IMR-90 (cell line): ENCODE measurements around the gene FOXO1.

Experiments
- BHLHE40 ChIP-seq: fragments of 150-350 bp; IDR thresholded peaks from 2 replicates; pipeline ENCODE4 v1.6.1; 2016; ENCODE audit warnings: mild to moderate bottlenecking, low read depth, low read length
- ELK1 ChIP-seq: fragments of 150-350 bp; IDR thresholded peaks from 2 replicates; pipeline ENCODE4 v1.6.1; 2016; ENCODE audit warnings: low read depth, mild to moderate bottlenecking, low read length, moderate library complexity, borderline replicate concordance
- MAZ ChIP-seq: IDR thresholded peaks from 2 replicates; pipeline ENCODE4 v1.6.1; 2012; ENCODE audit warnings: low read depth, mild to moderate bottlenecking, low read length, improper control_type of control experiment, moderate library complexity, borderline replicate concordance
- MXI1 ChIP-seq: IDR thresholded peaks from 2 replicates; pipeline ENCODE4 v1.6.1; 2012; ENCODE audit warnings: low read depth, mild to moderate bottlenecking, low read length, moderate library complexity, borderline replicate concordance
- NFE2L2 ChIP-seq: fragments of 150-350 bp; IDR thresholded peaks from 2 replicates; pipeline ENCODE4 v1.6.1; 2016; ENCODE audit warnings: low read depth, mild to moderate bottlenecking, low read length
- POLR2A ChIP-seq: IDR thresholded peaks from 2 replicates; pipeline ENCODE4 v1.6.1; 2012; ENCODE audit warnings: mild to moderate bottlenecking, low read depth, low read length
- RAD21 ChIP-seq: IDR thresholded peaks from 2 replicates; pipeline ENCODE4 v1.6.1; 2012; ENCODE audit warnings: low read length, improper control_type of control experiment
- SMC3 ChIP-seq: fragments of 150-350 bp; IDR thresholded peaks from 2 replicates; pipeline ENCODE4 v1.6.1; 2016; ENCODE audit warnings: low read depth, mild to moderate bottlenecking, antibody characterized with exemption, low read length, moderate library complexity
- TF ChIP-seq, protein P1 (sequence below): conservative IDR thresholded peaks from 2 replicates; pipeline ENCODE4 v1.5.1; 2012; ENCODE audit warnings: mild to moderate bottlenecking, low read depth, low read length, improper control_type of control experiment

GRCh38 chr13:40673414-40673813 lies 7.0 kb upstream of the FOXO1 start:
- TF ChIP-seq, protein P1, sequence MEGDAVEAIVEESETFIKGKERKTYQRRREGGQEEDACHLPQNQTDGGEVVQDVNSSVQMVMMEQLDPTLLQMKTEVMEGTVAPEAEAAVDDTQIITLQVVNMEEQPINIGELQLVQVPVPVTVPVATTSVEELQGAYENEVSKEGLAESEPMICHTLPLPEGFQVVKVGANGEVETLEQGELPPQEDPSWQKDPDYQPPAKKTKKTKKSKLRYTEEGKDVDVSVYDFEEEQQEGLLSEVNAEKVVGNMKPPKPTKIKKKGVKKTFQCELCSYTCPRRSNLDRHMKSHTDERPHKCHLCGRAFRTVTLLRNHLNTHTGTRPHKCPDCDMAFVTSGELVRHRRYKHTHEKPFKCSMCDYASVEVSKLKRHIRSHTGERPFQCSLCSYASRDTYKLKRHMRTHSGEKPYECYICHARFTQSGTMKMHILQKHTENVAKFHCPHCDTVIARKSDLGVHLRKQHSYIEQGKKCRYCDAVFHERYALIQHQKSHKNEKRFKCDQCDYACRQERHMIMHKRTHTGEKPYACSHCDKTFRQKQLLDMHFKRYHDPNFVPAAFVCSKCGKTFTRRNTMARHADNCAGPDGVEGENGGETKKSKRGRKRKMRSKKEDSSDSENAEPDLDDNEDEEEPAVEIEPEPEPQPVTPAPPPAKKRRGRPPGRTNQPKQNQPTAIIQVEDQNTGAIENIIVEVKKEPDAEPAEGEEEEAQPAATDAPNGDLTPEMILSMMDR, result no peak
- TF ChIP-seq RAD21 (no peak), SMC3 (no peak), POLR2A (no peak), MAZ (no peak), ELK1 (no peak), MXI1 (no peak), BHLHE40 (no peak), NFE2L2 (no peak)
